ENCODE results near the gene ARID1B.

Gene ARID1B

GRCh38 chr6:157049133-157049532, 272.0 kb downstream of the ARID1B start:
- peaks cover 9% of the 10 kb centered on the region for H3K79me1 ChIP-seq (ENCODE audit: low read depth, low read length)
- peak overlapping the region; percentile 65 for H4K8ac ChIP-seq (ENCODE audit: low read depth, low read length)
- no peak overlapping the region for H3K9ac ChIP-seq (ENCODE audit: low read depth, low read length, poor library complexity)
- no peak overlapping the region for H3K4me3 ChIP-seq (ENCODE audit: low read length in 2 of 2)
- no peak overlapping the region for H2BK15ac ChIP-seq (ENCODE audit: low read length)
- H3K23ac ChIP-seq (ENCODE audit: low read depth, low read length, poor library complexity) = no peak overlapping the region
- H2AFZ ChIP-seq (ENCODE audit: low read length) = no peak overlapping the region
- no peak overlapping the region for H3K14ac ChIP-seq (ENCODE audit: low read length)
- no peak overlapping the region for H3K27ac ChIP-seq (replicated peaks; ENCODE audit: low read length)
- no peak overlapping the region for H2BK120ac ChIP-seq (ENCODE audit: low read depth, low read length)
- DNase-seq (ENCODE audit: low spot score) = no peak
- H3K4ac ChIP-seq (ENCODE audit: low read length) = no peak overlapping the region
- H3K36me3 ChIP-seq (replicated peaks in 1 of 2; ENCODE audit: control insufficient read depth in 2 of 2, insufficient read depth in 2 of 2, low read length in 2 of 2) = peaks cover 0 to 2% of the 10 kb centered on the region in 2 donors
- H4K91ac ChIP-seq (ENCODE audit: low read depth, low read length, poor library complexity) = no peak overlapping the region
- peak overlapping the region; percentile 80 for H3K18ac ChIP-seq (ENCODE audit: low read length)
- no peak overlapping the region for H2AK5ac ChIP-seq (ENCODE audit: low read depth, low read length)
- no CpG with 5 or more reads among the region's 5 CpGs for WGBS, 2 donors (ENCODE audit: extremely low coverage in 2 of 2, insufficient read length in 2 of 2, insufficient replicate concordance in 1 of 2)
- no peaks in the 10 kb centered on the region for H3K27me3 ChIP-seq (ENCODE audit: control insufficient read depth in 3 of 3, insufficient read depth in 3 of 3, low read depth in 1 of 3, low read length in 3 of 3)
- no peaks in the 10 kb centered on the region for H3K9me3 ChIP-seq (replicated peaks in 1 of 2; ENCODE audit: control insufficient read depth in 2 of 2, insufficient read depth in 1 of 2, low read depth in 1 of 2, low read length in 2 of 2)
- H2BK12ac ChIP-seq (ENCODE audit: low read length) = no peak overlapping the region
- H3K4me2 ChIP-seq (ENCODE audit: insufficient read depth, low read length, poor library complexity, severe bottlenecking) = no peak overlapping the region
- peaks cover 0 to 3% of the 10 kb centered on the region in 2 donors for H3K4me1 ChIP-seq (ENCODE audit: control insufficient read depth in 2 of 2, insufficient read depth in 1 of 2, low read depth in 1 of 2, low read length in 2 of 2)
- H2BK5ac ChIP-seq (ENCODE audit: low read length) = no peak overlapping the region

DNA sequence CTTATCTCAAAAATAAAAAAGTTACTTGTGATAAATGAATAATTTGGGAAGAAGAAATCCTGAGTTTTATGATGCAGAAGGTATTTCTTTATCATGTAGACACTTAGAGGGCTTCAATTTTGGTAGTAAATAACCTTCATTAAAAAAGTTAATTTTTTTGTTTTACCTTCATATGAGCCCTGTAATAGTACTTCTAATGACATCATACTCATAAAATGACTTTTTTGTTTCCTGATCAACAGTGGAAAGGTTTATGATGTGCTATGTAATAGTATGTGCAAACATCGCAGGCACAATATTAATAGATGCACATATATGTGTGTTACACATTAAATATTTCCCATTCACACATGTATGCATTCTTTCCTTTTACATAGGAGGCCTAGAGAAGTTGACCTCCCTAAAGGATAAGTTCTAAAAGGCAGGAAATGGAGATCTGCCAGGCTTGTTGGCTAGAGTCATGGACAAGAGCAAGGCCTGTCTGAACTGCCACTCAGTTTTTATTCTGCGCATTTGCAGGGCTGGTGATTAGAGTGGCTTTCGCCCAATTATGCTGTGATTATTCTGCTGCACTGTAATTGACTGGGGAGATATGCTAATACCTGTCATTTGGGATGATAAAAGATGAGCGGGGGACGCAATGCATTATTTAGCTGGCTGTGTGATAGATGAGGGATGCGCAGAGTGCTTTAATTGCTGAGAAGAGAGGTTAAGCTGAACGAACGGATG, 273.5 kb downstream of the ARID1B start:
- H2BK120ac ChIP-seq (ENCODE audit: low read depth, low read length) = no peak overlapping the region
- no peak overlapping the region for H3K27ac ChIP-seq (replicated peaks; ENCODE audit: low read length)
- H2BK15ac ChIP-seq (ENCODE audit: low read length) = no peak overlapping the region
- no peak overlapping the region for H3K9ac ChIP-seq (ENCODE audit: low read depth, low read length, poor library complexity)
- H3K27me3 ChIP-seq (ENCODE audit: control insufficient read depth in 3 of 3, insufficient read depth in 3 of 3, low read depth in 1 of 3, low read length in 3 of 3) = no peaks in the 10 kb centered on the region
- no peak overlapping the region for H4K91ac ChIP-seq (ENCODE audit: low read depth, low read length, poor library complexity)
- H2BK5ac ChIP-seq (ENCODE audit: low read length) = no peak overlapping the region
- no peak overlapping the region for H3K4me2 ChIP-seq (ENCODE audit: insufficient read depth, low read length, poor library complexity, severe bottlenecking)
- no peak for DNase-seq (ENCODE audit: low spot score)
- H3K18ac ChIP-seq (ENCODE audit: low read length) = no peak overlapping the region
- peaks cover 0 to 3% of the 10 kb centered on the region in 2 donors for H3K4me1 ChIP-seq (ENCODE audit: control insufficient read depth in 2 of 2, insufficient read depth in 1 of 2, low read depth in 1 of 2, low read length in 2 of 2)
- H4K8ac ChIP-seq (ENCODE audit: low read depth, low read length) = no peak overlapping the region
- H2BK12ac ChIP-seq (ENCODE audit: low read length) = no peak overlapping the region
- no peak overlapping the region for H3K4ac ChIP-seq (ENCODE audit: low read length)
- H3K23ac ChIP-seq (ENCODE audit: low read depth, low read length, poor library complexity) = no peak overlapping the region
- H3K4me3 ChIP-seq (ENCODE audit: low read length in 2 of 2) = no peak overlapping the region
- H2AFZ ChIP-seq (ENCODE audit: low read length) = no peak overlapping the region
- WGBS, 2 donors (ENCODE audit: extremely low coverage in 2 of 2, insufficient read length in 2 of 2, insufficient replicate concordance in 1 of 2) = 100% methylated on average over 2 of the region's 8 CpGs
- H3K14ac ChIP-seq (ENCODE audit: low read length) = no peak overlapping the region
- H3K79me1 ChIP-seq (ENCODE audit: low read depth, low read length) = peaks cover 9% of the 10 kb centered on the region
- no peak overlapping the region for H2AK5ac ChIP-seq (ENCODE audit: low read depth, low read length)
- H3K36me3 ChIP-seq (replicated peaks in 1 of 2; ENCODE audit: control insufficient read depth in 2 of 2, insufficient read depth in 2 of 2, low read length in 2 of 2) = peaks cover 0 to 2% of the 10 kb centered on the region in 2 donors
- peaks cover under 1 to 5% of the 10 kb centered on the region in 2 donors for H3K9me3 ChIP-seq (replicated peaks in 1 of 2; ENCODE audit: control insufficient read depth in 2 of 2, insufficient read depth in 1 of 2, low read depth in 1 of 2, low read length in 2 of 2)

GRCh38 chr6:157054531-157054979, 277.4 kb downstream of the ARID1B start:
- Histone ChIP-seq H3K4me3 (ENCODE audit: low read length in 2 of 2) (no peak overlapping the region), H2BK120ac (ENCODE audit: low read depth, low read length) (no peak overlapping the region), H2BK5ac (ENCODE audit: low read length) (no peak overlapping the region), H3K4me1 (ENCODE audit: control insufficient read depth in 2 of 2, insufficient read depth in 1 of 2, low read depth in 1 of 2, low read length in 2 of 2) (peaks cover 2 to 5% of the 10 kb centered on the region in 2 donors), H4K8ac (ENCODE audit: low read depth, low read length) (no peak overlapping the region), H3K4ac (ENCODE audit: low read length) (no peak overlapping the region), H2BK12ac (ENCODE audit: low read length) (no peak overlapping the region), H2BK15ac (ENCODE audit: low read length) (no peak overlapping the region), H3K9me3 (replicated peaks in 1 of 2; ENCODE audit: control insufficient read depth in 2 of 2, insufficient read depth in 1 of 2, low read depth in 1 of 2, low read length in 2 of 2) (peaks cover 4 to 9% of the 10 kb centered on the region in 2 donors), H3K4me2 (ENCODE audit: insufficient read depth, low read length, poor library complexity, severe bottlenecking) (no peak overlapping the region), H3K27ac (replicated peaks; ENCODE audit: low read length) (no peak overlapping the region), H3K23ac (ENCODE audit: low read depth, low read length, poor library complexity) (no peak overlapping the region), H3K27me3 (ENCODE audit: control insufficient read depth in 3 of 3, insufficient read depth in 3 of 3, low read depth in 1 of 3, low read length in 3 of 3) (no peaks in the 10 kb centered on the region), H2AK5ac (ENCODE audit: low read depth, low read length) (no peak overlapping the region), H2AFZ (ENCODE audit: low read length) (no peak overlapping the region), H3K18ac (ENCODE audit: low read length) (no peak overlapping the region), H3K14ac (ENCODE audit: low read length) (no peak overlapping the region), H4K91ac (ENCODE audit: low read depth, low read length, poor library complexity) (no peak overlapping the region), H3K36me3 (replicated peaks in 1 of 2; ENCODE audit: control insufficient read depth in 2 of 2, insufficient read depth in 2 of 2, low read length in 2 of 2) (peaks cover 0 to 2% of the 10 kb centered on the region in 2 donors), H3K79me1 (ENCODE audit: low read depth, low read length) (peaks cover 6% of the 10 kb centered on the region), H3K9ac (ENCODE audit: low read depth, low read length, poor library complexity) (no peak overlapping the region)
- DNase-seq (ENCODE audit: low spot score) = no peak
- WGBS, 2 donors (ENCODE audit: extremely low coverage in 2 of 2, insufficient read length in 2 of 2, insufficient replicate concordance in 1 of 2) = no CpG with 5 or more reads among the region's 4 CpGs

DNA sequence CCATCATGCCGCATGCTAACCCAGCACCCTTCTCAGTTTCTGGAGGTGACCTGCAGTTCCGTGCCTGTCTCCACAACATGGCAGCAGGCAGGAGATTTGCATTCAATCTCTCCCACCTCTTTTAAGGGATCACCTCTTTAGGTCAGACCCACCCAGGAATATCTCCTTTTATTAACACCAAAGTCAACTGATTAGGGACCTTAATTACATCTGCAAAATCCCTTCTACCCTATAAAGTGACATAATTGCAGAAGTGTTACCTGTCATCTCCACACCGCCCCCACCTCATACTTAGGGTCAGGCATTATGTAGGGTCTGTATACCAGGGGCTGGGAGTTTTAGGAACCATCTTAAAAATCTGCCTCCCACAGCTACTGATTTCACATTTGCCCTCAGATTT, 278.7 kb downstream of the ARID1B start:
- Histone ChIP-seq H2AFZ (ENCODE audit: low read length) (no peak overlapping the region), H2BK120ac (ENCODE audit: low read depth, low read length) (no peak overlapping the region), H3K79me1 (ENCODE audit: low read depth, low read length) (peaks cover 2% of the 10 kb centered on the region), H3K36me3 (replicated peaks in 1 of 2; ENCODE audit: control insufficient read depth in 2 of 2, insufficient read depth in 2 of 2, low read length in 2 of 2) (no peaks in the 10 kb centered on the region), H3K9me3 (replicated peaks in 1 of 2; ENCODE audit: control insufficient read depth in 2 of 2, insufficient read depth in 1 of 2, low read depth in 1 of 2, low read length in 2 of 2) (peaks cover 4 to 9% of the 10 kb centered on the region in 2 donors), H3K27ac (replicated peaks; ENCODE audit: low read length) (no peak overlapping the region), H4K91ac (ENCODE audit: low read depth, low read length, poor library complexity) (no peak overlapping the region), H3K4me1 (ENCODE audit: control insufficient read depth in 2 of 2, insufficient read depth in 1 of 2, low read depth in 1 of 2, low read length in 2 of 2) (peaks cover 6 to 8% of the 10 kb centered on the region in 2 donors), H3K4me3 (ENCODE audit: low read length in 2 of 2) (no peak overlapping the region), H2AK5ac (ENCODE audit: low read depth, low read length) (no peak overlapping the region), H3K14ac (ENCODE audit: low read length) (no peak overlapping the region), H3K27me3 (ENCODE audit: control insufficient read depth in 3 of 3, insufficient read depth in 3 of 3, low read depth in 1 of 3, low read length in 3 of 3) (no peaks in the 10 kb centered on the region), H4K8ac (ENCODE audit: low read depth, low read length) (no peak overlapping the region), H3K23ac (ENCODE audit: low read depth, low read length, poor library complexity) (no peak overlapping the region), H2BK15ac (ENCODE audit: low read length) (no peak overlapping the region), H3K18ac (ENCODE audit: low read length) (no peak overlapping the region), H2BK5ac (ENCODE audit: low read length) (no peak overlapping the region), H3K9ac (ENCODE audit: low read depth, low read length, poor library complexity) (no peak overlapping the region), H3K4me2 (ENCODE audit: insufficient read depth, low read length, poor library complexity, severe bottlenecking) (no peak overlapping the region), H3K4ac (ENCODE audit: low read length) (no peak overlapping the region), H2BK12ac (ENCODE audit: low read length) (no peak overlapping the region)
- DNase-seq (ENCODE audit: low spot score) = no peak
- WGBS, 2 donors (ENCODE audit: extremely low coverage in 2 of 2, insufficient read length in 2 of 2, insufficient replicate concordance in 1 of 2) = no CpG with 5 or more reads among the region's 3 CpGs
